H1 (cell line): Measurements from ENCODE around the gene SCMH1. TPM values are rescaled to one million over a fixed set of nuclear protein-coding genes. Genes with fewer than 3 reads are reported as not detected.

Experiments used
- CTCF ChIA-PET: fragments of 300-600 bp; sonication (Branson Sonifier 250); formaldehyde crosslinking; loops from one replicate; lab custom pipeline; 2021; ENCODE audit not compliant: partially characterized antibody; lab: Charles Lee
- POLR2A ChIA-PET: fragments of 300-600 bp; sonication (Branson Sonifier 250); formaldehyde crosslinking; loops from one replicate; lab custom pipeline; 2021; ENCODE audit warnings: inconsistent platforms; ENCODE audit not compliant: partially characterized antibody; lab: Charles Lee
- DNase-seq, 2 experiments: peaks; one replicate each; pipeline versions ENCODE4 v3.0.0 to v3.0.0-alpha.2; 2010 to 2022; ENCODE audit warnings: low spot score in 2 of 2, low read depth in 1 of 2, mixed read lengths in 1 of 2
- FAIRE-seq: peaks from 2 replicates; lab custom pipeline; 2011; peaks lifted over from hg19 to GRCh38; lab: Jason Lieb, UNC
- H2AFZ ChIP-seq: 2 replicates; pipeline ENCODE4 v1.8.1; 2012; ENCODE audit warnings: low read length, inconsistent platforms
- H2AK5ac ChIP-seq: 2 replicates; pipeline ENCODE4 v1.6.1; 2013; ENCODE audit warnings: low read depth, low read length
- H2BK120ac ChIP-seq: replicated peaks from 2 replicates; pipeline ENCODE3; 2013; ENCODE audit warnings: low read depth, low read length, inconsistent platforms
- H2BK12ac ChIP-seq: 2 replicates; pipeline ENCODE4 v1.6.1; 2013; ENCODE audit warnings: low read depth, low read length
- H2BK15ac ChIP-seq: 2 replicates; pipeline ENCODE4 v1.6.1; 2013; ENCODE audit warnings: low read length
- H2BK20ac ChIP-seq: 2 replicates; pipeline ENCODE4 v1.6.1; 2013; ENCODE audit warnings: low read length
- H2BK5ac ChIP-seq: 2 replicates; pipeline ENCODE4 v1.6.1; 2013; ENCODE audit warnings: low read depth, low read length
- H3K14ac ChIP-seq: 2 replicates; pipeline ENCODE4 v1.6.1; 2013; ENCODE audit warnings: inconsistent platforms; ENCODE audit not compliant: insufficient read length
- H3K18ac ChIP-seq: 2 replicates; pipeline ENCODE4 v1.6.1; 2013; ENCODE audit warnings: low read length; ENCODE audit errors: extremely low read depth
- H3K23ac ChIP-seq: 2 replicates; pipeline ENCODE4 v1.6.1; 2013; ENCODE audit warnings: inconsistent platforms; ENCODE audit not compliant: insufficient read length
- H3K23me2 ChIP-seq: 2 replicates; pipeline ENCODE4 v1.6.1; 2013; ENCODE audit warnings: low read depth, low read length
- H3K27ac ChIP-seq: 2 replicates; pipeline ENCODE4 v1.6.1; 2011; ENCODE audit warnings: low read depth, low read length, inconsistent platforms
- H3K27me3 ChIP-seq, 4 experiments: replicated peaks in 1 of 4; 1 replicate in 1 of 4; 2 replicates in 3 of 4; pipeline versions ENCODE4 v1.6.1 to v1.8.1; 2011 to 2013; ENCODE audit warnings: low read length in 3 of 4, mild to moderate bottlenecking in 3 of 4, inconsistent platforms in 2 of 4, mixed read lengths in 2 of 4, moderate library complexity in 1 of 4; ENCODE audit not compliant: control insufficient read depth in 3 of 4, insufficient read depth in 3 of 4; ENCODE audit errors: extremely low read depth in 1 of 4
- H3K36me3 ChIP-seq, 4 experiments: 2 replicates each; pipeline versions ENCODE4 v1.6.1 to v1.8.1; 2011 to 2013; ENCODE audit warnings: mild to moderate bottlenecking in 4 of 4, low read length in 3 of 4, moderate library complexity in 2 of 4, control low read depth in 1 of 4, inconsistent platforms in 1 of 4; ENCODE audit not compliant: insufficient read depth in 4 of 4, control insufficient read depth in 2 of 4
- H3K4ac ChIP-seq: replicated peaks from 2 replicates; pipeline ENCODE3; 2013; ENCODE audit warnings: low read length, low read depth, mixed read lengths, inconsistent platforms; ENCODE audit not compliant: insufficient read length
- H3K4me1 ChIP-seq, 4 experiments: replicated peaks in 1 of 4; 1 replicate in 1 of 4; 2 replicates in 3 of 4; pipeline versions ENCODE4 v1.6.1 to v1.8.1; 2011 to 2013; ENCODE audit warnings: low read length in 3 of 4, inconsistent platforms in 2 of 4, mixed read lengths in 1 of 4; ENCODE audit not compliant: insufficient read depth in 4 of 4, control insufficient read depth in 3 of 4
- H3K4me2 ChIP-seq, 2 experiments: 2 replicates each; pipeline versions ENCODE4 v1.6.1 to v1.8.1; 2011 to 2013; ENCODE audit warnings: low read depth in 2 of 2, low read length in 2 of 2, control low read depth in 1 of 2, inconsistent platforms in 1 of 2, mild to moderate bottlenecking in 1 of 2; ENCODE audit not compliant: insufficient read depth in 1 of 2
- H3K4me3 ChIP-seq, 4 experiments: fragments of 200-600, 300-600 bp in 1 of 4; sonication (generic), shearing (Covaris generic), sonication (Bioruptor Twin) in 1 of 4; 2 replicates each; pipeline versions ENCODE4 v1.5.1 to v1.8.1; 2011 to 2016; ENCODE audit warnings: low read length in 4 of 4, low read depth in 3 of 4, control low read depth in 2 of 4, inconsistent platforms in 2 of 4, mild to moderate bottlenecking in 2 of 4, mixed read lengths in 1 of 4, moderate library complexity in 1 of 4; ENCODE audit not compliant: insufficient read depth in 2 of 4; ENCODE audit errors: extremely low read depth in 1 of 4
- H3K56ac ChIP-seq: replicated peaks from 2 replicates; pipeline ENCODE3; 2013; ENCODE audit warnings: low read depth, mild to moderate bottlenecking, mixed read lengths, low read length, inconsistent platforms; ENCODE audit not compliant: insufficient read length
- H3K79me1 ChIP-seq: 2 replicates; pipeline ENCODE4 v1.6.1; 2013; ENCODE audit warnings: low read depth, low read length, control low read depth
- H3K79me2 ChIP-seq, 2 experiments: 2 replicates each; pipeline versions ENCODE4 v1.6.1 to v1.8.1; 2012 to 2013; ENCODE audit warnings: low read length in 2 of 2, mild to moderate bottlenecking in 2 of 2, inconsistent platforms in 1 of 2; ENCODE audit not compliant: insufficient read depth in 2 of 2, control insufficient read depth in 1 of 2
- H3K9ac ChIP-seq, 4 experiments: replicated peaks in 1 of 4; 1 replicate in 1 of 4; 2 replicates in 3 of 4; pipeline versions ENCODE4 v1.6.1 to v1.8.1; 2011 to 2013; ENCODE audit warnings: low read depth in 3 of 4, low read length in 3 of 4, control low read depth in 2 of 4, mild to moderate bottlenecking in 2 of 4, moderate library complexity in 2 of 4, inconsistent platforms in 1 of 4; ENCODE audit errors: extremely low read depth in 1 of 4
- H3K9me3 ChIP-seq, 2 experiments: 2 replicates each; pipeline versions ENCODE4 v1.6.1 to v1.8.1; 2012 to 2013; ENCODE audit warnings: mild to moderate bottlenecking in 2 of 2, moderate library complexity in 2 of 2, control low read depth in 1 of 2, inconsistent platforms in 1 of 2, low read depth in 1 of 2, low read length in 1 of 2, mixed read lengths in 1 of 2; ENCODE audit not compliant: insufficient read depth in 2 of 2
- H4K20me1 ChIP-seq, 2 experiments: replicated peaks in 1 of 2; 2 replicates each; pipeline versions ENCODE3 to v1.8.1; 2011 to 2013; ENCODE audit warnings: inconsistent platforms in 2 of 2, low read length in 2 of 2, mild to moderate bottlenecking in 1 of 2; ENCODE audit not compliant: insufficient read depth in 2 of 2, control insufficient read depth in 1 of 2
- H4K5ac ChIP-seq: 2 replicates; pipeline ENCODE4 v1.6.1; 2013; ENCODE audit warnings: low read length, low read depth, mixed read lengths, inconsistent platforms; ENCODE audit not compliant: insufficient read length
- H4K8ac ChIP-seq: 2 replicates; pipeline ENCODE4 v1.8.0; 2013; ENCODE audit warnings: mild to moderate bottlenecking, moderate library complexity, low read length, inconsistent platforms; ENCODE audit not compliant: insufficient read depth; ENCODE audit errors: extremely low read depth
- H4K91ac ChIP-seq: replicated peaks from 2 replicates; pipeline ENCODE3; 2013; ENCODE audit warnings: low read length, mixed read lengths, inconsistent platforms; ENCODE audit not compliant: insufficient read length
- ASH2L ChIP-seq: fragments of 200-600, 300-600 bp; sonication (generic); IDR thresholded peaks from one replicate; pipeline ENCODE4 v1.7.1; 2017; ENCODE audit warnings: low read length
- CHD2 ChIP-seq: IDR thresholded peaks from 2 replicates; pipeline ENCODE4 v1.6.1; 2012; ENCODE audit warnings: low read length, improper control_type of control experiment
- CREB1 ChIP-seq: IDR thresholded peaks from 2 replicates; pipeline ENCODE4 v1.6.1; 2012; ENCODE audit warnings: inconsistent platforms
- JUN ChIP-seq: IDR thresholded peaks from 2 replicates; pipeline ENCODE4 v1.6.1; 2011; ENCODE audit warnings: low read depth, mild to moderate bottlenecking, improper control_type of control experiment, low read length
- RFX5 ChIP-seq: IDR thresholded peaks from 2 replicates; pipeline ENCODE4 v1.6.1; 2011; ENCODE audit warnings: low read depth, low read length, improper control_type of control experiment, borderline replicate concordance
- SP1 ChIP-seq: IDR thresholded peaks from 2 replicates; pipeline ENCODE4 v1.6.1; 2011; ENCODE audit warnings: low read depth, low read length
- SP4 ChIP-seq: IDR thresholded peaks from 2 replicates; pipeline ENCODE4 v1.6.1; 2012; ENCODE audit warnings: low read length, inconsistent platforms
- SUZ12 ChIP-seq: fragments of 200-600 bp; sonication (generic); IDR thresholded peaks from 2 replicates; pipeline ENCODE4 v1.6.1; 2012; ENCODE audit warnings: mild to moderate bottlenecking, inconsistent platforms, low read length, moderate library complexity, mixed read lengths
- TAF1 ChIP-seq: IDR thresholded peaks from 2 replicates; pipeline ENCODE4 v1.6.1; 2011; ENCODE audit warnings: mild to moderate bottlenecking, low read depth, low read length
- ZNF274 ChIP-seq: IDR thresholded peaks from 2 replicates; pipeline ENCODE4 v1.7.0; 2012; ENCODE audit warnings: low read length, borderline replicate concordance; ENCODE audit errors: extremely low read depth
- WGBS, 2 experiments: shearing (Covaris generic) in 1 of 2; methylation state at CpG; one replicate each; pipeline versions ENCODE4 v1.1.6 to v1.1.7; 2013 to 2015; ENCODE audit warnings: low lambda C conversion rate in 2 of 2, mixed read lengths in 2 of 2, inconsistent platforms in 1 of 2, low coverage in 1 of 2, missing lambda C conversion rate in 1 of 2; ENCODE audit not compliant: insufficient replicate concordance in 2 of 2, insufficient coverage in 1 of 2, insufficient read length in 1 of 2; ENCODE audit errors: extremely low coverage in 1 of 2, missing lambda C conversion rate in 1 of 2; 5-methylcytosine and 5-hydroxymethylcytosine counted together
- polyA plus RNA-seq, 7 experiments: library from polyadenylated mRNA; depleted of rRNA in 3 of 7; stranded (reverse) in 5 of 7; unstranded in 2 of 7; fragments of >200 nt in 5 of 7; fragments of 200-250 nt in 2 of 7; gene quantifications; 1 replicate in 5 of 7; 2 replicates in 1 of 7; 4 replicates in 1 of 7; pipeline versions ENCODE4 v1.2.1 to v1.2.3, GENCODE V29; 2011 to 2013; ENCODE audit warnings: missing spikeins in 2 of 7, mixed read lengths in 2 of 7
- total RNA-seq: library from RNA; stranded (reverse); fragmentation: NEBNext Ultra II Directional; extraction: Animal tissue kit (Norgen Biotek cat#: 25700); gene quantifications from 2 replicates; pipeline ENCODE4 v1.2.1, GENCODE V29; 2021
- TF ChIP-seq, protein P1 (sequence below): IDR thresholded peaks from 2 replicates; pipeline ENCODE4 v1.6.1; 2012; ENCODE audit warnings: inconsistent platforms

The SCMH1 gene
- total and polyA plus RNA-seq, 2 of the 8 experiments (the other 6 are each of a cell fraction or from before 2014, with no cell fraction given) = 16.6 to 30.7 TPM

DNA sequence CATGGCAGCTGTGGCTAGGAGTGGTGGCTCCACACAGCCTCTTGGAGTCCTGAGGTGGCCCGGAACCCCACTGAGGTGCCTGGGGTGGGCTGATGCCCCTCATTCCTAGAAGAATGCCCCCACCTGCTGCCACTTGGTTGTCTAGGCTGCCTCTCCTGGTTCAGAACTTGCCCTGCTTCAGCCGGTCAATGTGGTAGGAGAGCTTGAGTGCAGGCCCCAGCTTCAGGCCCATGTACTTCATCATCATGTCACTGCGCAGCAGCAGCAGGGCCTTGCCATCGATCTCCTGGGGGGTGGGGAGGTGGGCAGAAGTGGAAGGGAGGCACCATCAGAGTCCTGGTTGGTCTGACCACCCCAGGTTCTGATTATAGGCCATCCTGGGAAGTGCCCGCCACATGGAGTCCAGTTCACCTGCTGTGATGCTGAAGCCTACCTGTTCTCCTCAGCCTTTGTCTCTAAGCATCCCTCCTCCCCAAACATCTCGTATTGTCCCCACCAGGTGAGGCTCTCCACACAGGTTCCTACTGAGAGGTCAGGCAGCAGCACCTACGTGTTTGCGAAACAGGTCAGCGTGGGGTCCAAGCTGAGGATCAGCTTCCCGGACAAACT lies 214.0 kb downstream of the SCMH1 start:
- 89% methylated on average over 10 of the region's 10 CpGs; no CpG with 5 or more reads in 1 of the 2 experiments for WGBS, 2 experiments
- no peak overlapping the region for H2BK12ac ChIP-seq
- H3K4me3 ChIP-seq = no peak overlapping the region
- H3K4ac ChIP-seq = no peak overlapping the region
- FAIRE-seq (no peak), DNase-seq (no peak)
- no peak overlapping the region for H3K9ac ChIP-seq
- no peak overlapping the region for H3K14ac ChIP-seq
- H2BK15ac ChIP-seq = no peak overlapping the region
- H4K5ac ChIP-seq = no peak overlapping the region
- no peak overlapping the region; the same call in 1 of the 2 replicates for H2BK5ac ChIP-seq
- H3K9me3 ChIP-seq = no peaks in the 10 kb centered on the region
- peaks cover 0 to 5% of the 10 kb centered on the region in 2 experiments for H4K20me1 ChIP-seq
- H3K4me2 ChIP-seq = no peak overlapping the region
- H3K27ac ChIP-seq = no peak overlapping the region
- H3K79me2 ChIP-seq = no peaks in the 10 kb centered on the region
- peaks cover 0 to 10% (median 3%) of the 10 kb centered on the region in 4 experiments; a peak in 5 of 7 replicates for H3K27me3 ChIP-seq
- H2AK5ac ChIP-seq = no peak overlapping the region
- no peaks in the 10 kb centered on the region for H3K79me1 ChIP-seq
- H4K8ac ChIP-seq = peak overlapping the region; percentile 31; the same call in 1 of the 2 replicates
- no peak overlapping the region for H3K56ac ChIP-seq
- H3K23me2 ChIP-seq = no peaks in the 10 kb centered on the region
- no peak overlapping the region for H4K91ac ChIP-seq
- no peak overlapping the region for H2AFZ ChIP-seq
- no peak overlapping the region for H3K18ac ChIP-seq
- H3K23ac ChIP-seq = no peak overlapping the region
- no peaks in the 10 kb centered on the region; a peak in 1 of 7 replicates for H3K4me1 ChIP-seq
- H2BK120ac ChIP-seq = no peak overlapping the region
- POLR2A ChIA-PET = interaction anchor here (2.4 kb wide), 1 partner anchor 8 kb away, joined by 8 read pairs; no protein-coding TSS in a partner anchor
- peaks cover 2 to 8% (median 4%) of the 10 kb centered on the region in 4 experiments; a peak in 4 of 8 replicates for H3K36me3 ChIP-seq
- CTCF ChIA-PET = interaction anchor here (0.5 to 1.4 kb wide), 3 partner anchors 9 to 357 kb away, joined by 3 to 4 read pairs (median 3); no protein-coding TSS in a partner anchor
- no peak overlapping the region for H2BK20ac ChIP-seq
- no peak for TF ChIP-seq TAF1
- no peak for TF ChIP-seq CHD2
- no peak for TF ChIP-seq SP4
- no peak for TF ChIP-seq RFX5
- TF ChIP-seq SUZ12 = no peak
- TF ChIP-seq, protein P1, sequence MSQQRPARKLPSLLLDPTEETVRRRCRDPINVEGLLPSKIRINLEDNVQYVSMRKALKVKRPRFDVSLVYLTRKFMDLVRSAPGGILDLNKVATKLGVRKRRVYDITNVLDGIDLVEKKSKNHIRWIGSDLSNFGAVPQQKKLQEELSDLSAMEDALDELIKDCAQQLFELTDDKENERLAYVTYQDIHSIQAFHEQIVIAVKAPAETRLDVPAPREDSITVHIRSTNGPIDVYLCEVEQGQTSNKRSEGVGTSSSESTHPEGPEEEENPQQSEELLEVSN = no peak
- TF ChIP-seq CREB1 = no peak
- no peak for TF ChIP-seq JUN
- TF ChIP-seq ASH2L = no peak
- TF ChIP-seq ZNF274 = no peak
- no peak for TF ChIP-seq SP1
